Forelimb muscle (tissue), 1 donor: ENCODE results near the gene SAMD4A. TPM values are rescaled to one million over a fixed set of nuclear protein-coding genes. Genes with fewer than 3 reads are reported as not detected.

ENCODE experiments used
- DNase-seq: peaks from one replicate; pipeline ENCODE4 v3.0.0-alpha.2; 2013; ENCODE audit warnings: low read depth
- polyA plus RNA-seq: library from polyadenylated mRNA; unstranded; fragments of 120-200 nt; gene quantifications from one replicate; pipeline ENCODE4 v1.2.1, GENCODE V29; 2013; ENCODE audit not compliant: insufficient read length

Gene SAMD4A
- polyA plus RNA-seq, 1 donor, result 65.1 TPM

GRCh38 chr14:54760866-54761575 lies 194.1 kb downstream of the SAMD4A start:
- DNase-seq, result no peak

GRCh38 chr14:54761835-54762234 lies 194.9 kb downstream of the SAMD4A start:
- no peak for DNase-seq

- no peak for DNase-seq
These were observed 195.4 kb downstream of the SAMD4A start for GRCh38 chr14:54762296-54762695.

GRCh38 chr14:54763761-54764160 lies 196.8 kb downstream of the SAMD4A start:
- no peak for DNase-seq

GRCh38 chr14:54766276-54767138 lies 199.6 kb downstream of the SAMD4A start:
- DNase-seq, result no peak

- no peak for DNase-seq
These were observed 200.2 kb downstream of the SAMD4A start for GRCh38 chr14:54767139-54767431.

- DNase-seq, result no peak
These were observed 200.5 kb downstream of the SAMD4A start for GRCh38 chr14:54767450-54767849.

- no peak for DNase-seq
These were observed 201.7 kb downstream of the SAMD4A start for GRCh38 chr14:54768501-54769129.

GRCh38 chr14:54769951-54770863 lies 203.3 kb downstream of the SAMD4A start:
- DNase-seq, result no peak

GRCh38 chr14:54771411-54772027 lies 204.6 kb downstream of the SAMD4A start:
- no peak for DNase-seq

GRCh38 chr14:54772451-54772881 lies 205.5 kb downstream of the SAMD4A start:
- DNase-seq, result no peak

GRCh38 chr14:54773171-54774006 lies 206.5 kb downstream of the SAMD4A start:
- peak; percentile 91 for DNase-seq

- DNase-seq, result no peak
These were observed 207.9 kb downstream of the SAMD4A start for GRCh38 chr14:54774824-54775223.

GRCh38 chr14:54775486-54776140 lies 208.7 kb downstream of the SAMD4A start:
- no peak for DNase-seq

GRCh38 chr14:54776361-54777001 lies 209.6 kb downstream of the SAMD4A start:
- DNase-seq, result no peak

GRCh38 chr14:54777395-54777794 lies 210.5 kb downstream of the SAMD4A start:
- DNase-seq, result no peak

- DNase-seq, result no peak
These were observed 211.9 kb downstream of the SAMD4A start for GRCh38 chr14:54778618-54779345.

- DNase-seq, result no peak
These were observed 214.2 kb downstream of the SAMD4A start for GRCh38 chr14:54781080-54781479.
